Adrenal gland (tissue), 5 donors: Measurements from ENCODE around the gene ZNF835.

ENCODE experiments used
- CTCF ChIP-seq, 6 experiments: fragments of 450-650 bp in 4 of 6; fragments of 200-600 bp in 2 of 6; sonication (generic) in 1 of 6; IDR thresholded peaks; 1 replicate in 5 of 6; 2 replicates in 1 of 6; pipeline versions ENCODE4 v1.5.1 to v1.8.0; 2016 to 2021; ENCODE audit warnings: antibody characterized with exemption in 6 of 6, mild to moderate bottlenecking in 2 of 6, moderate library complexity in 1 of 6
- POLR2A ChIP-seq, 2 donors: fragments of 450-650 bp; IDR thresholded peaks; one replicate each; pipeline ENCODE4 v1.6.1; 2017; ENCODE audit warnings: antibody characterized with exemption in 2 of 2, mild to moderate bottlenecking in 2 of 2, moderate library complexity in 1 of 2
- donor health status: DM: no; HTN: no; CAD: no.

- TF ChIP-seq CTCF (IDR thresholded peaks at IDR 0.05), result no peak
- TF ChIP-seq POLR2A (IDR thresholded peaks at IDR 0.05), result no peak
Observed at GRCh38 chr19:56642711-56643459, 28.7 kb downstream of the ZNF835 start, which contains the start of gene SMIM17.
